HG03469 (cell line): ENCODE data around the gene S100G.
"Not testable (repeated sequence)": the region's sequence is repeated elsewhere in the genome, so short reads cannot be mapped to it uniquely, and the experiment has no call there.

Source experiments
- ATAC-seq: cut with Tn5 transposase; IDR thresholded peaks from one replicate; pipeline ENCODE4 v1.9.1; 2021; ENCODE audit warnings: mild to moderate bottlenecking, moderate library complexity, moderate number of reproducible peaks; ENCODE audit not compliant: unreplicated experiment

The S100G gene, protein sequence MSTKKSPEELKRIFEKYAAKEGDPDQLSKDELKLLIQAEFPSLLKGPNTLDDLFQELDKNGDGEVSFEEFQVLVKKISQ

DNA sequence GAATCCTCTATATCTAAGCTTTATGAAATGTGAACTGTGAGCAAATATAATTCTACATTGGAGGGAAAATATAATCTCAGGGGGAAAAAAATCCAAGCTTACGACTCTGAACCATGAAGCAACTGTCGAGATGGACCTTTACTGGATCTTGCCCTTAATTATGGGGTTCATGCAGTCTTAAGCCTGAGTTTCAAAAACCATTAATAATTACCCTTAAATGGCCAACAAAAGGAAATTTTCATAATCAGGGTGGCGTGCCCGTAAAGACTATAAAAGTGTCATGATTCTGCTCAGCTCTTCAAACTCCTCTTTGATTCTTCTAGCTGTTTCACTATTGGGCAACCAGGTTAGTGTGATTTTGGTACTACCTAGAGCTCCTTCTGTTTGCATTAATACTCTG lies at the start of gene S100G:
Gene S100G, plus strand, starts transcription at position 301 of the 400 bp plus-strand sequence. CDS start 849 bp downstream, outside the sequence.
- ATAC-seq = no peak

DNA sequence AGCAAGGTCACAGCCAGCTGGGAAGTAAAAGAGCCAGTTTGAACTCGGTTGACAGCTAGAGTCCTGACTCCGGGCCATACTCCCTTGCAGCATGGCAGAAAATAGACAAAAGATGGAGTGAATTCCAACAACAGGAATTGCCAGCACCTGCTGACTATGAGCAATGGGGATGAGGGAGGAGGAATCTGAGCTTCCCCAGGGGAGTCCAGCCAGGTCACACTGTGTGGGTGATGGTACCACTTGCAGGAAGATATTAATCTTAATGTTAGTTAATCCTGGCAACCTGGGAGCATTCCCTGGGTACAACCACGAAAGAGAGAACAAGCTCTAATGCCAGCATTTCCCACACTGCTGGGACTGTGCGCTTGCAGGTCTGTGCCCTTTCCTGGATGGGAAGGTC lies 48.1 kb upstream of the S100G start:
- no peak for ATAC-seq

- ATAC-seq = not testable (repeated sequence)
These were observed 46.7 kb upstream of the S100G start for GRCh38 chrX:16603235-16603634.

GRCh38 chrX:16603822-16604221 lies 46.1 kb upstream of the S100G start:
- no peak for ATAC-seq

- ATAC-seq = no peak
These were observed 45.6 kb upstream of the S100G start for GRCh38 chrX:16604337-16604736.

DNA sequence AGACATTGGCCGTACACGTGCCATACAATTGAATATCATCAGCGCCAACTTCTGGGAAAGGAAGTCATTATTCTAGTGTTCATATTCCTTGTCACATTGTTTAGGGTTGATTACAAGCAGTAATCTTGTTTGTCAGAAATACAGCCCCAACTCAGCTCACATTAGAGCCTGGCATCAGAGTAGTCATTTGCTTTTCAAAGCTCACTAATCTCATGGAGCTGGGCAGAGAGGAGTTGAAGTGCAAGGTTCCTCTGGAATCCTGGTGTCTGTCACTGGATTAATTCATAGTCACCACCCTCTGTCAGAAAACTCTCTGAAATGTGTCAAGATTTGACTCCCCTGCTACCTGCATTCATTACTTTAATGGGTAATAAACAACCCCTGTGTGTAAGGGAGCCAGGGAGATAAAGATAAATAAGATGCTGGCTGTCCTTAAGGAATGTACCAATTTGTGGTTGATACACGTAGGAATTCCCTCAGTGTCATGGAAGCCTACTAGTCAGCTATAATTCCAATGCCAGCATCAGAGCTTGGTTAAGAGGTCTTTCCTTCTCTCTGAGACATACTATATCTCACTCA lies 43.7 kb upstream of the S100G start:
- no peak for ATAC-seq

- ATAC-seq = no peak
These were observed 39.8 kb upstream of the S100G start for GRCh38 chrX:16610121-16610621.

DNA sequence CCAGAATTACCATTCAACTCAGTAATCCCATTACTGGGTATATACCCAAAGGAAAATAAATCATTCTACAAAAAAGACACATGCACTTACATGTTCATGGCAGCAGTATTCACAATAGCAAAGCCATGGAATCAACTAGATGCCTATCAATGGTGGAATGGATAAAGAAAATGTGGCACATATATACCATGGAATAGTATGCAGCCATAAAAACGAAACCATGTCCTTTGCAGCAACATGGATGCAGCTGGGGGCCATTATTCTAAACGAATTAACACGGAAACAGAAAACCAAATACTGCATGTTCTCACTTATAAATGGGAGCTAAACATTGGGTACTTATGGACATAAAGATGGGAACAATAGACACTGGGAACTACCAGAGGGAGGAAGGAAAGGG lies 39.3 kb upstream of the S100G start:
- not testable (repeated sequence) for ATAC-seq

DNA sequence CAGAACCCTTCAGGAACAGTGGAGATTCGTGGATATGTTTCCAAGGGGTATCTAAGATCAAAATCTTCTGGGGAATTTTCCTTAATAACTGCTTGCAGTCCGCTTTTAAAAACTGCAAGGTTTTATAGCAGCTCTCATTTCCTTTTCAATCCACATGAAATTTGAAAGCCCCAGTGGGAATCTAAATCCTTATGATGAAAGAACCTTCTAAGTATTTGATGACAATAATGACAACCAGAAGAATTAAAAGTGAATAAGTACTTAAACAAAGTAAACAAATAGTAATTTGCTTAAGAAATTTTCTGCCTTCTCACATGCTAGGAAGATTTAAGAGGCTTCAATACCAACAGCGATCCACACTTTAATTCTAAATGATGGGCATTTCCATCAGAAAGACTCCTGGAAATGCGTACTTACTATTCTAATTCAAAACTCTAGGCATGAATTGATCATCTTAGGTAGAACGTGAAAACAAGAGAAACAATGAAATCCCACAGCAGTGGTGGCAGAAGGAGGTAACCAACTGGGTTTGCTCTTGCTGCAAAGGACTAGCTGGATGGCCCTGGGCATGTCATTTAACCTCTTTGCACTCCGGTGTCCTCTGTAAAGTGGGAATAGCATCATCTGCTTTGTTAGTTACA lies 37.6 kb upstream of the S100G start:
- no peak for ATAC-seq

GRCh38 chrX:16617382-16617781 lies 32.6 kb upstream of the S100G start:
- no peak for ATAC-seq

GRCh38 chrX:16618422-16618821 lies 31.5 kb upstream of the S100G start:
- ATAC-seq = no peak

DNA sequence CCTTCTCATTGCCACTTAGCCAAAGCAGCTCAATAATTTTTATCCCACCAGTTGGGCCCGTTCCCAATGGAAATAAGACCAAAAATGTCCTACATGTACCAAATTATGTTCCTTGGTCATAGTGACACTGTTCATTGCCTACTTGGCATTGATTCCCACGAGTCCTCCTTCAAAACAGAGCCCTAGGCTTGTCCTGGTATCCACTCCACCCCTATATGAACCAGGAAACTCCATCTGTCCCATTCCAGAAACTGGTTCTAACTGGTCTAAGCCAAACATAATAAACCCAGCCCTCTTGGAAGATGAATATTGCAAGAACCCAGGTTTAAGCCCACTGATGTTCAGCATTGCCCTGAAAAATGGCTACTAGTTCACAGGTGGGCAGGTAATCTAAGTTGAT lies 30.9 kb upstream of the S100G start:
- ATAC-seq = no peak

GRCh38 chrX:16628511-16628910 lies 21.4 kb upstream of the S100G start:
- not testable (repeated sequence) for ATAC-seq

- ATAC-seq = no peak
These were observed 20.9 kb upstream of the S100G start for GRCh38 chrX:16628946-16629595.

DNA sequence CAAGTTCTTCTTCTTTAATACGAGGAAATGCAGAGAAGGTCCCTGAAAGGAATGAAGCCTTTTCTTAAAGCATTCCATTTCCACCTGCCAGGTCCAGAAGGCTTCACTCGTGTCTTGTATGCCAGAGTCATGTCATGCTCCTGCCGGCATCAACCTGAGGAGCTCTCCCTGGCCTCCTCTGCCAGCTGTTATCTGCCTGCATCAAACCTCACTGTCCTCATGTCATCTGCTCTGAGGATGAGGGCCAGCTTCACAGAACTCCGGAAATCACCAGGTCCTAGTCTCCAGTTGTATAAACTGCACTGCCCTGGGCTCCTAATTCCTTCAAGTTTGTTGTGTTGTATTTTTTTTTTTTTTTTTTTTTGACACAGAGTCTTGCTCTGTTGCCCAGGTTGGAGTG lies 20.0 kb upstream of the S100G start:
- ATAC-seq = no peak

DNA sequence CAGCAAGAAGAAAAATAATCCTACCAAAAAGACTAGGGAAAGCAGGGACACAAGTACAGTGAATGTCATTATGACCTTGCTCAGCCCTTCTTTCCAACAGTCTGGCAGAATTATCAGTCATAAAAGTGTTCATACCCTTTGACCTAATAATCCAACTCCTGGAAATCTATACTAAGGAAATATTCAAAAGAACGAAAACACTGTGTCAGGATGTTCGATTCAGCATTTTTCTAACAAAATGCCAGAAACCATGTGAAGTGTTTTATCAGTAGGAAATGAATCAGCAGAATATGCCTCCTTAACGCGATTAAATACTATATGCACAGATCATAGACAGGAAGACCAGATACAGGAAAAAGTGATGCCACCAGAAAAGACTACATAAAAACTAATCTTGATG lies 16.2 kb upstream of the S100G start:
- no peak for ATAC-seq

DNA sequence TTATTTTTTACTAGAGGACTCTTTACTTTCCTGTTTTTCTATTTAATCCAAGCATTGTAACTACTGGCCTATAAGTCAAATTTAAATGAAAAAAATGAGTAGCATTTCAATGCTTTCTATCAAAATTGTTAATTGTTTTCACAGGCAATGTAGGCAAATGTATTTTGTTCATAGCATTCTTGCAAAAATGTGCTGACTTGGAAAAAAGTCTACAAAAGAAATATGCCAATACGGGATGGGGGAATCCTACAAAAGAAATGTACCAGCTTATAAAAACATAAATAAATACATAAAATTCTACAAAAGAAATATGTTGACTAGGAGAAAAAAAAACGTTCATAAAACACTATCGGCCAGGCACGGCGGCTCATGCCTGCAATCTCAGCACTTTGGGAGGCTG lies 14.9 kb upstream of the S100G start:
- ATAC-seq = no peak

DNA sequence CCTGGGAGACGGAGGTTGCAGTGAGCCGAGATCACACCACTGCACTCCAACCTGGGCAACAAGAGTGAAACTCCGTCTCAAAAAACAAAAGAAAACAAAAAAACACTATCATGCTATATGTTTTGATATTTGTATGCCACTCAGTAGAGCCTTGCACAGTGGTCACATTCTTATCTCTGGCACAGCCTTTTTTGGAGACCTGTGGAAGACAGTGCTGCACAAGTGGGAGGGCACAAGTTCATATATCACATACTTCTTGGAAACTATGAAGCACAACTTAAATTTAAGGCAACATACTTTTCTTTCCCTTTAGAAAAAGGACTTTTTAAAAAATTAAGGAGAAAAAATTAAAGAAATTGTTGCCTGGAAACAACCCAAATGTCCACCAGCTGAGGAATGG lies 14.4 kb upstream of the S100G start:
- ATAC-seq = no peak

DNA sequence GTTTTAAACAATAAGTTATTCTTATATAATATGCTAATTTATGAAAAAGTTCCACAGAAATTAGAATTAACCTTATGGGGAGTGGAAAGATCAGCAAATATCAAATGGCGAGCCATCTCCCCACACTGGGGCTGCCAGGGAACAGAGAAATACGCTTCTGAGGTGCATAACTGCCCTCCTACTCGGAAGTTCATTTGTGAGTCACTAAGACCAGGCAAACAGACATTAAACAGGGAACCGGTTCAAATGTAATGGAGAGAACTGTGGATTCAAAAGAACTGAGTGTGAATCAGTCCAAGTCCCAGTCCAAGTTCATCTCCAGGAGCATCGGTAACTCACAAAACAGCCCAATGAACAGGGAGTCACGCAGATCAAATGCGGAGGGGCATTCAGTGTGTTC lies 11.4 kb upstream of the S100G start:
- no peak for ATAC-seq

- no peak for ATAC-seq
These were observed 10.0 kb upstream of the S100G start for GRCh38 chrX:16639966-16640365.

DNA sequence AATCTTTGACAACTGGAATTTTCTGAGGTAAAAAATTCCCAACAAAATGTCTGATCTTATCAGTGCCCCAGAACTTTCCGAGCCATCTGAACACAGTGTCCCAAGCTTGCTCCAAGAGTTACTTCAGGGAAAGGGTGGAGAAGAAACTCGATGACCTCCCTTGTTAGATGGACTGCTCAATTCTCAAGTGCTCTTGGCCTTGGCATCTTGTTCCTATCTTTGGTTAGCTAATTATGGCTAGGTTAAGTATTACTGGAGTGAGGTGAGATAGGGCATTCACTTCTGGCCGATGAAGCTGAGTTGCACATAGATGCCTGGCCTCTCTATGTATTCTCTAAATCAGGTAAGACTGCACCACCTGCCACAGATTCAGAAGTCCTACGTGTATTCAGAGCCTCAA lies 9.1 kb upstream of the S100G start:
- no peak for ATAC-seq

DNA sequence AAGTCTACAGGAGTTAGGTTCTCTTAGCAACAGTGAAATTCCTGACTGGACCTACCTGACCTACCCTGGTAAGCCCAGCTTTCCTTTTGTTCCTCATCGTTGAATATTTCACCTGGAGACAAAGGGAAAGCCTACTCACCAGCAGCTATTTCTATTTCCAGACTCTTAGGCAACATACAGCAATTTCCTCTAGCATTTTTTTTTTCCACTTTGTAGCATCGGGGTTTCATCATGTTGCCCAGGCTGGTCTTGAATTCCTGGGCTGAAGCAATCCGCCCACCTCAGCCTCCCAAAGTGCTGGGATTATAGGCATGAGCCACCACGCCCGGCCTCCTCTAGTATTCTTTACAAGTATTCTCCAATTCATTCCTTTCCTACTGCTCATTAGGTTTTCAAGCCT lies 6.8 kb upstream of the S100G start:
- ATAC-seq = no peak
